HG02588 (cell line): ENCODE measurements around the gene RNU5D-1.
"Not testable (repeated sequence)": the region's sequence is repeated elsewhere in the genome, so short reads cannot be mapped to it uniquely, and the experiment has no call there.

ENCODE experiments used
- ATAC-seq: cut with Tn5 transposase; IDR thresholded peaks from one replicate; pipeline ENCODE4 v1.9.1; 2021; ENCODE audit warnings: mild to moderate bottlenecking, moderate library complexity; ENCODE audit not compliant: unreplicated experiment

The RNU5D-1 gene

GRCh38 chr1:44701141-44701573 is 29.8 kb downstream of the RNU5D-1 start:
- no peak for ATAC-seq

DNA sequence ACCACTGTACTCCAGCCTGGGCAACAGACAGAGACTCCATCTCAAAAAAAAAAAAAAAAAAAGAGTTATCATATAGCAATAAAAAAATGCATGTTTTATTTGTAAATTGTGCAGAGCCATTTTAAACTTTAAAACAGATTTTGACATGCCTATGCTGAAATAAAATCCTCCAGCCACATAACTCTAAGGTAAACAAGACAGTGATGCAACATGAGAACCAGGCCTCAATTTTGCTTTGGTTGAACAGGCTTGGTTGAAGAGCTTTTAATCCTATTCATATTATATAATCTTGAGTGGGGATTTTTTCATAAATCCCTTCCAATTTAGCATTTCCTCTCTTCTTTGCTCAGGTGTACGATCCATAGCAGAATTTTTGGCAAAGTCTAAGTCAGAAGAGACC is 30.4 kb downstream of the RNU5D-1 start:
- ATAC-seq = no peak

GRCh38 chr1:44699375-44699774 is 31.6 kb downstream of the RNU5D-1 start:
- ATAC-seq = not testable (repeated sequence)

DNA sequence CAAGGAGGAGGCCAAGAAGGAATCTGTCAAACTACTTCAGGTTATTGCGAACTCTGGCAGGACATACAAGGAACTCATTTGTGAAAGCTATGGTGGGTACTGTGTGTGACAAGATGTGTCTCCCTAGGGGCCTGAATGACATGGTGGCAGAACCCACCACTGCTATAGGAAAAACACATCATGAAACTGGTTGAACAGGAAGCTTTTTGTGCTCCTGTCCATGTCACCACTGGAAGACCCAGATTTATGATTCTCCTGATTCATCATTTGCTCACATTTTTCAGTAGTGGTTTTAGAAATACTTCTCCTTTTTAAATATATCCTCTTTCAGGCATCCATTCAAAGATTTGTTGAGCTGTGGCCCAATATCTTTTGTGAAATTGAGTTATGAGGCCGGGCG is 32.8 kb downstream of the RNU5D-1 start:
- no peak for ATAC-seq

GRCh38 chr1:44696789-44697345 is 34.1 kb downstream of the RNU5D-1 start:
- ATAC-seq = no peak

GRCh38 chr1:44696101-44696500 is 34.9 kb downstream of the RNU5D-1 start:
- ATAC-seq = no peak

- ATAC-seq = no peak
These were observed 35.3 kb downstream of the RNU5D-1 start for GRCh38 chr1:44695671-44696070.

GRCh38 chr1:44694863-44695478 is 36.0 kb downstream of the RNU5D-1 start:
- ATAC-seq = peak; percentile 53

DNA sequence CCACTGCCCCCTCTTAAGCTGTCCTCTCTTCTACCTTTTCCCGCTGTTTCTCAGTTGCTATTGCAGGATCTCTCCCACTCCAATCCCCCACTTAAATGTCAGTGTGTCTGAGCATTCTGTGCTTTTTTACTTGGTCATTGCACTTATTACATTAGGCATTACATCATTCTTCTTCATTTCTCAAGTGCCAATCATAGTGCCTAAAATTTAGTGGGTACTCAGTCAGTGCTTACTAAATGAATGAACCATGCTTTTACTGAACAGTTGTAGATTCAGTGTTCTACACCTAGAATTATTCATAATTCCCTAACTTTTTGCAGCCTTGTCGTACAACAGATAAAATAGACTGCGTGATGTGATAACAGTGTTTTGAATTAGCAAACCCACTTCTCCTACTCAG is 37.1 kb downstream of the RNU5D-1 start:
- no peak for ATAC-seq

DNA sequence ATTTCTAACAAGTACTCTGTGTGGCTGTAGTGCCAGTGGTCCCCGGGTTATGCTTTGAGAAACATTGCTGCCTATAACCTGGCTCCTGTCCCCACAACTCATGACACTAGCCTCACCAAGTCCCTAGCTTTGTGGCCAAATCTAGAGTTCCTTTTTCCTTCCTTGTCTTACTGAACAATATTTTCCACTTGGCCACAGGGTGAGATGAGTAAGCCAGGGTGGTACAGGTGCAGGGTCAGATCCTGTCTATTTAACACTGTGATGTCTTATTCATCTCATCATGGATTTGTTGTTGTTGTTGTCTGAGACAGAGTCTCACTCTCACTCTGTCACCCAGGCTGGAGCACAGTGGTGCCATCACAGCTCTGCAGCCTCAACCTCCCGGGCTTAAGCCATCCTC is 37.8 kb downstream of the RNU5D-1 start:
- ATAC-seq = no peak

DNA sequence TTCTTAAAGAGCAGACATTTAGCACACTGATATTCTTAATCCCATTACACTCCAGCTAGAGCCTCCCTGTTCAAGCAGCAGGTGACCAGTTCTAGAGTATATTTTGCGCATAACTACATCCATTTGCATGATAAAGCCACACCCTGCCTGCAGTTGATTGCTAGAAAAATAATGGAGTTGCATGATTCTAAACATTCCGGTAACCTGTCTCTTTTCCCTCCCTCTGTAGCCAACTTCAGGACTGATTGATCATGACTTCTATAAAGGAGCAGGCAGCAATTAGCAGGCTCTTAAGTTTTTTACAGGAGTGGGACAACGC is 41.6 kb downstream of the RNU5D-1 start:
- ATAC-seq = no peak

- ATAC-seq = no peak
These were observed 42.1 kb downstream of the RNU5D-1 start for GRCh38 chr1:44688760-44689446.

DNA sequence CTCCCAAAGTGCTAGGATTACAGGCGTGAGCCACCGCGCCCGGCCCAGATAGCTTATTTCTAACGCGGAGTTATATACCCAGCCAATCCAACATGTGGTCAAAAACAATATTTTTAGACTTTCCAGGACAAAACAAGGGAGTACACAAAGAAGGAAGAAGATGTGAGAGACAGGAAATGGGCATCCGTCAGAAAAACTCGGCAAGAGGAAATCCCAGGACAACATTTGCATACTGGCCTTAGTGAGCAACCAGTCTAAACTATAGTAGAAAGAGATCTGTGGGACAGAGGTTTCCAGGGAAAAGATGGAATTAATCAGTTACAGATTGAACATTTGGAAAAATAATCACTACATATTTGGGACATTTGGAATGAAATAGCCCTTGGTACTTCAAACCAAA is 45.1 kb downstream of the RNU5D-1 start:
- ATAC-seq = no peak

DNA sequence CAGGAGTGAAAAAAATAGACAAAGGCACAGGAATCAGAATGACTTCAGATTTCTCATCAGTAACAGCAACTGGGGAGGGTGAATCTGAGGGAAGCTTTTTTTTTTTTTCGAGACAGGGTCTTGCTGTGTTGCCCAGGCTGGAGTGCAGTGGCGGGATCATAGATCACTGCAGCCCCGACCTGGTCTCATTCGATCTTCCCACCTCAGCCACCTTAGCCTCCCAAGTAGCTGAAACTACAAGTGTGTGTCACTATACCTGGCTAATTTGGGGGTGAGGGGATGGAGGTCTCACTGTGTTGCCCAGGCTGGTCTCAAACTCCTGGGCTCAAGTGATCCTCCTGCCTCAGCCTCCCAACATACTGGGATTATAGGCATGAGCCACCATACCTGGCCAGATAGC is 45.8 kb downstream of the RNU5D-1 start:
- no peak for ATAC-seq

DNA sequence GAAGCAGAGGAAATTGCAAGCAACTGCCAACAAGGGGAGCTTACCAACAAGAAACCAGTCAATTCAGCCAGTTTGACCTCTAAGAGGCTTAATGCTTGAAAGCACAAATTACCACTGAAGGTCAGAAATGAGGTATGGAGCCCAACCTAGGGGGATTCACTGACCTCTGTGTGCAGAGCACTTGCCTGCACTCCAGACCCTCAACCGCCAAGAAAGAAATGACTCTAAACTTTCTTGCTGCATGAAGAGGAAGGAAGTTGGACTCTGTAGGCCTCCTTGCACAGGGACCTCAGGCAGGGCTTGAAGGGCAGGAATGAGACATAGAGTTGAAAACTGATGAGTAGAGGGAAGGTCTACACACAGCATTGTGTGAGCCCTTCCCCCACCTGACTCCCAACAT is 46.4 kb downstream of the RNU5D-1 start:
- peak; percentile 68 for ATAC-seq

- ATAC-seq = no peak
These were observed 48.1 kb downstream of the RNU5D-1 start for GRCh38 chr1:44682883-44683265.

- ATAC-seq = no peak
These were observed 48.8 kb downstream of the RNU5D-1 start for GRCh38 chr1:44681905-44682882.
